ENCODE measurements around the gene SNX9. TPM values are rescaled to one million over a fixed set of nuclear protein-coding genes. Genes with fewer than 3 reads are reported as not detected.
"Not testable (repeated sequence)": the region's sequence is repeated elsewhere in the genome, so short reads cannot be mapped to it uniquely, and the experiment has no call there.

SNX9 gene
- total and polyA plus RNA-seq, 12 donors: 18.8 to 39.7 (median 31.2) TPM

- no peaks in the 10 kb centered on the region for H3K27me3 ChIP-seq
- no peak for DNase-seq
- no peaks in the 10 kb centered on the region for H3K9me3 ChIP-seq
- no peak for TF ChIP-seq CTCF (IDR thresholded peaks at IDR 0.05)
- ATAC-seq: no peak
- H3K27ac ChIP-seq: no peak overlapping the region
- H3K36me3 ChIP-seq: no peaks in the 10 kb centered on the region
- 76 to 81% methylated on average over 2 of the region's 2 CpGs for WGBS, 2 donors
- intact Hi-C loops (cut with DNase I): no loop called here
- peaks cover 0 to 36% (median 19%) of the 10 kb centered on the region in 9 donors for H3K4me1 ChIP-seq
- no peak overlapping the region for H3K4me3 ChIP-seq
Measured at GRCh38 chr6:157792671-157793070, 30.4 kb upstream of the SNX9 start.

DNA sequence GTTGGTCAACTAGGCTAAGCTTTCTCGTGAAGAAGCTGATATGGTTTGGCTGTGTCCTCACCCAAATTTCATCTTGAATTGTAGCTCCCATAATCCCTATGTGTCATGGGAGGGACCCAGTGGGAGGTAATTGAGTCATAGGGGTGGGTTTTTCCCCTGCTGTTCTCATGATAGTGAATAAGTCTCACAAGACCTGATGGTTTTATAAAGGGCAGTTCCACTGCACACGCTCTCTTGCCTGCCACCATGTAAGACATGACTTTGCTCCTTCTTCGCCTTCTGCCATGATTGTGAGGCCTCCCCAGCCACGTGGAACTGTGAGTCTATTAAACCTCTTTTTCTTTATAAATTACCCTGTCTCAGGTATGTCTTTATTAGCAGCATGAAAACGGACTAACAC, 29.0 kb upstream of the SNX9 start:
- H3K36me3 ChIP-seq; intact Hi-C loops (cut with DNase I); DNase-seq; H3K27me3 ChIP-seq; ATAC-seq; H3K27ac ChIP-seq; H3K4me3 ChIP-seq; H3K9me3 ChIP-seq: not testable (repeated sequence)
- WGBS, 2 donors: 90 to 91% methylated on average over 5 of the region's 5 CpGs
- peaks cover 0 to 36% (median 19%) of the 10 kb centered on the region in 9 donors for H3K4me1 ChIP-seq

DNA sequence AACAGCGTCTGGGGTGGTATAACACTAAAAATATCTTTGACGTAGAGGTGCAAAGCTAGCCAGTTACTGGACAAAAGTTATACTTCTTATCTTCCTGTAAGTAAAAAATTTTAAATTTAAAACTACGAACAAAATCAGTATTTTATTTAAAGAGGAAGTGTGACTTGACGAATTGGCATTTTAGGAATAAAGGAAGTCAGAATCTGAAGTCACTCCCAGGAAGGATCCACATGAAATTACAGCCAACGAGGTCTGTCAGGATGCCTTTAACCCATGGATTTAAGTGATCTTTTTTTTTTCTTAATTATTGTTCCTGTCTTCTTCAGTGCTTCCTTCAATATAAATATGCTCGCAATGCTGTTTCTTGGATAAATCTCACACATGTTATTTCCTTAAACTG, 27.2 kb upstream of the SNX9 start:
- no peak for DNase-seq
- TF ChIP-seq CTCF (IDR thresholded peaks at IDR 0.05): no peak
- Histone ChIP-seq H3K27ac (peak overlapping the region in 1 of 10 donors; percentile 61), H3K36me3 (no peaks in the 10 kb centered on the region), H3K9me3 (no peaks in the 10 kb centered on the region), H3K4me1 (peaks cover 0 to 27% (median 18%) of the 10 kb centered on the region in 9 donors), H3K4me3 (no peak overlapping the region), H3K27me3 (no peaks in the 10 kb centered on the region)
- WGBS, 2 donors: 52 to 71% methylated on average over 6 of the region's 6 CpGs
- ATAC-seq: peak in 1 of 8 donors; percentile 28
- intact Hi-C loops (cut with DNase I): no loop called here

DNA sequence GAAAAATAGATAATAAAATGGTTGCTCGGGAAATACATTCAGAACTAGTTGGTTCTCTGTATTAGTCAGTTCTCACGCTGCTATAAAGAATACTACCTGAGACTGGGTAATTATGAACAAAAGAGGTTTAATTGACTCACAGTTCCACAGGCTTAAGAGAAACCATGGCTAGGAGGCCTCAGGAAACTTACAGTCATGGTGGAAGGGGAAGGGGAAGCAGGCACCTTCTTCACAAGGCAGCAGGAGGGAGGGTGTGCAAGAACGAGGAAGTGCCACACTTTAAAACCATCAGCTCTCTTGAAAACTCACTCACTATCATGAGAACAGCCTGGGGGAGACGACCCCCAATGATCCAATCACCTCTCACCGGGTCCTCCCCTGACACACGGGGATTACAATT, 24.2 kb upstream of the SNX9 start:
- no peaks in the 10 kb centered on the region for H3K27me3 ChIP-seq
- no peak for TF ChIP-seq CTCF (IDR thresholded peaks at IDR 0.05)
- peaks cover 0 to 18% (median 5%) of the 10 kb centered on the region in 9 donors for H3K4me1 ChIP-seq
- ATAC-seq (no peak), DNase-seq (no peak)
- no peak overlapping the region for H3K27ac ChIP-seq
- WGBS, 2 donors: 85 to 87% methylated on average over 6 of the region's 6 CpGs
- H3K9me3 ChIP-seq: no peaks in the 10 kb centered on the region
- intact Hi-C loops (cut with DNase I): no loop called here
- no peaks in the 10 kb centered on the region for H3K36me3 ChIP-seq
- no peak overlapping the region for H3K4me3 ChIP-seq

DNA sequence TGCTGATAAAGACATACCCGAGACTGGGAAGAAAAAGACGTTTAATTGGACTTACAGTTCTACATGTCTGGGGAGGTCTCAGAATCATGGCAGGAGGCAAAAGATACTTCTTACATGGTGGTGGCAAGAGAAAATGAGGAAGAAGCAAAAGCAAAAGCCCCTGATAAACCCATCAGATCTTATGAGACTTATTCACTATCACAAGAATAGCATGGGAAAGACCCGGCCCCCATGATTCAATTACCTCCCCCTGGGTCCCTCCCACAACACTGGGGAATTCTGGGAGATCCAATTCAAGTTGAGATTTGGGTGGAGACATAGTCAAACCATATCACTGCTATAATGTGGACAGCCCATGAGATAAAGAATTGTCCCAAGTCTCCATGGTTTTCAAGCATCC, 23.5 kb upstream of the SNX9 start:
- H3K27me3 ChIP-seq; H3K36me3 ChIP-seq; DNase-seq; intact Hi-C loops (cut with DNase I); H3K4me3 ChIP-seq; H3K9me3 ChIP-seq; ATAC-seq; H3K27ac ChIP-seq: not testable (repeated sequence)
- 75% methylated on average over 3 of the region's 3 CpGs for WGBS, 2 donors
- H3K4me1 ChIP-seq: peaks cover 0 to 18% (median 5%) of the 10 kb centered on the region in 9 donors

Data from heart right ventricle (tissue), 16 donors.